Measurements from ENCODE around the gene PARD6B.
"Not testable (repeated sequence)": the region's sequence is repeated elsewhere in the genome, so short reads cannot be mapped to it uniquely, and the experiment has no call there.

DNA sequence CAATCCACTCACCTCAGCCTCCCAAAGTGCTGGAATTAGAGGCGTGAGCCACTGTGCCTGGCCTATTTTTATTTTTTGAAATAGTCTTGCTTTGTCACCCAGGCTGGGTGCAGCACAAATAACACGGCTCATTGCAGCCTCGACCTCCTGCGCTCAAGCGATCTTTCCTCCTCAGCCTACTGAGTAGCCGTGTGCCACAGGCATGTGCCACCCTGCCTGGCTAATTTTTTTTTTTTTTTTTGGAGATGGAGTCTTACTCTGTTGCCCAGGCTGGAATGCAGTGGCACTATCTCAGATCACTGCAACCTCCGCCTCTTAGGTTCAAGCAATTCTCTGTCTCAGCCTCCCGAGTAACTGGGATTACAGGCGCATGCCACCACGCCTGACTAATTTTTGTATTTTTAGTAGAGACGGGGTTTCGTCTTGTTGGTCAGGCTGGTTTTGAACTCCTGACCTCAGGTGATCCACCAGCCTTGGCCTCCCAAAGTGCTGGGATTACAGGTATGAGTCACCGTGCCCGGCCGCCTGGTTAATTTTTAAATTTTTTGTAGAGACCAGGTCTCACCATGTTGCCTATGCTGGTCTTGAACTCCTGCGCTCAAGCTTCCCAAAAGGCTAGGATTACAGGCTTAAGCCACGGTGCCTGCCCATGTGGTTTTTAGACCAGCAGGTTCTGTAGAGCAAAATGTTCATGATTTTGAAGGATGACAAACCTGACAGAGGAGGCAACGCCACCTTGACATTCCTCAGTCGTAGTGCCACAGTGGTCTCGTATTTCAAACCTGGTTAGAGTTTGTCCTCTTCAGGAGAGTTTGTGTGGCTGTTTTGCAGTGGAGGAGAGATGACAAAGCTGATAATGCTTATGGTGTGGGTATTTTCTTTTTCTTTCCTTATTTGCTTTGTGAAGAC is 32.4 kb downstream of the PARD6B start:
- TF ChIP-seq, protein P1, sequence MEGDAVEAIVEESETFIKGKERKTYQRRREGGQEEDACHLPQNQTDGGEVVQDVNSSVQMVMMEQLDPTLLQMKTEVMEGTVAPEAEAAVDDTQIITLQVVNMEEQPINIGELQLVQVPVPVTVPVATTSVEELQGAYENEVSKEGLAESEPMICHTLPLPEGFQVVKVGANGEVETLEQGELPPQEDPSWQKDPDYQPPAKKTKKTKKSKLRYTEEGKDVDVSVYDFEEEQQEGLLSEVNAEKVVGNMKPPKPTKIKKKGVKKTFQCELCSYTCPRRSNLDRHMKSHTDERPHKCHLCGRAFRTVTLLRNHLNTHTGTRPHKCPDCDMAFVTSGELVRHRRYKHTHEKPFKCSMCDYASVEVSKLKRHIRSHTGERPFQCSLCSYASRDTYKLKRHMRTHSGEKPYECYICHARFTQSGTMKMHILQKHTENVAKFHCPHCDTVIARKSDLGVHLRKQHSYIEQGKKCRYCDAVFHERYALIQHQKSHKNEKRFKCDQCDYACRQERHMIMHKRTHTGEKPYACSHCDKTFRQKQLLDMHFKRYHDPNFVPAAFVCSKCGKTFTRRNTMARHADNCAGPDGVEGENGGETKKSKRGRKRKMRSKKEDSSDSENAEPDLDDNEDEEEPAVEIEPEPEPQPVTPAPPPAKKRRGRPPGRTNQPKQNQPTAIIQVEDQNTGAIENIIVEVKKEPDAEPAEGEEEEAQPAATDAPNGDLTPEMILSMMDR (IDR thresholded peaks at IDR 0.05): not testable (repeated sequence)
- not testable (repeated sequence) for TF ChIP-seq POLR2A (IDR thresholded peaks at IDR 0.05)

Data from heart left ventricle (tissue), 13 donors.